GM12873 (cell line): Measurements from ENCODE around the gene UBE2D2.
A peak's percentile ranks its signal among the peaks of the same experiment; 100 is the strongest.

Source experiments
- TF ChIP-seq, protein P1 (sequence below): IDR thresholded peaks from 2 replicates; pipeline ENCODE4 v1.5.1; 2012; ENCODE audit warnings: low read depth, mild to moderate bottlenecking, moderate library complexity, low read length, control low read depth; ENCODE audit not compliant: insufficient read depth; ENCODE audit errors: missing control alignments

Gene UBE2D2

GRCh38 chr5:139657363-139658321, 96.5 kb downstream of the UBE2D2 start:
- TF ChIP-seq, protein P1, sequence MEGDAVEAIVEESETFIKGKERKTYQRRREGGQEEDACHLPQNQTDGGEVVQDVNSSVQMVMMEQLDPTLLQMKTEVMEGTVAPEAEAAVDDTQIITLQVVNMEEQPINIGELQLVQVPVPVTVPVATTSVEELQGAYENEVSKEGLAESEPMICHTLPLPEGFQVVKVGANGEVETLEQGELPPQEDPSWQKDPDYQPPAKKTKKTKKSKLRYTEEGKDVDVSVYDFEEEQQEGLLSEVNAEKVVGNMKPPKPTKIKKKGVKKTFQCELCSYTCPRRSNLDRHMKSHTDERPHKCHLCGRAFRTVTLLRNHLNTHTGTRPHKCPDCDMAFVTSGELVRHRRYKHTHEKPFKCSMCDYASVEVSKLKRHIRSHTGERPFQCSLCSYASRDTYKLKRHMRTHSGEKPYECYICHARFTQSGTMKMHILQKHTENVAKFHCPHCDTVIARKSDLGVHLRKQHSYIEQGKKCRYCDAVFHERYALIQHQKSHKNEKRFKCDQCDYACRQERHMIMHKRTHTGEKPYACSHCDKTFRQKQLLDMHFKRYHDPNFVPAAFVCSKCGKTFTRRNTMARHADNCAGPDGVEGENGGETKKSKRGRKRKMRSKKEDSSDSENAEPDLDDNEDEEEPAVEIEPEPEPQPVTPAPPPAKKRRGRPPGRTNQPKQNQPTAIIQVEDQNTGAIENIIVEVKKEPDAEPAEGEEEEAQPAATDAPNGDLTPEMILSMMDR = no peak

DNA sequence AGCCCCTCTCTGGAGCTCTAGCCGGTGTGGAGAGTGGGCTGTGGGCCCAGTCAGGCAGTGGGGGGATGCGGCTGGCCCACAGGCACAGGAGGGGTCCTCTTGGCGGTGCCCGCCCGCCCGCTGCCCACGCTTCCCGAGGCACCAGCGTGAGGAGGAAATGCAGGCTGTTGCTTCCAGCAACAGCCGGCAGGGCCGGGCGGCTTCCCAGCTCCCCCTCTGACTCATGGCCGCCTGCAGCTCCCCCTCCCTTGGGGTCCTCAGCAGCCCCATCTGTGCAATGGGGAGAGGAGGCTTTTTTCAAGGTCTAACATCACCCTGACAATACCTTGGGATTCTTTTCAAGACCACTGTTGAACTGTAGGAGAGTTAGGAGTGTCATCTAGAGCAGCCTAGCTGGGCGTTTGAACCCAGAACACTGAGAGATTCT, 97.4 kb downstream of the UBE2D2 start:
- TF ChIP-seq, protein P1 = peak; percentile 20

- TF ChIP-seq, protein P1 = no peak
Observed at GRCh38 chr5:139658928-139659667, 98.0 kb downstream of the UBE2D2 start.

GRCh38 chr5:139659695-139660101, 98.6 kb downstream of the UBE2D2 start:
- TF ChIP-seq, protein P1 = no peak

GRCh38 chr5:139660105-139660922, 99.2 kb downstream of the UBE2D2 start:
- TF ChIP-seq, protein P1 = no peak

DNA sequence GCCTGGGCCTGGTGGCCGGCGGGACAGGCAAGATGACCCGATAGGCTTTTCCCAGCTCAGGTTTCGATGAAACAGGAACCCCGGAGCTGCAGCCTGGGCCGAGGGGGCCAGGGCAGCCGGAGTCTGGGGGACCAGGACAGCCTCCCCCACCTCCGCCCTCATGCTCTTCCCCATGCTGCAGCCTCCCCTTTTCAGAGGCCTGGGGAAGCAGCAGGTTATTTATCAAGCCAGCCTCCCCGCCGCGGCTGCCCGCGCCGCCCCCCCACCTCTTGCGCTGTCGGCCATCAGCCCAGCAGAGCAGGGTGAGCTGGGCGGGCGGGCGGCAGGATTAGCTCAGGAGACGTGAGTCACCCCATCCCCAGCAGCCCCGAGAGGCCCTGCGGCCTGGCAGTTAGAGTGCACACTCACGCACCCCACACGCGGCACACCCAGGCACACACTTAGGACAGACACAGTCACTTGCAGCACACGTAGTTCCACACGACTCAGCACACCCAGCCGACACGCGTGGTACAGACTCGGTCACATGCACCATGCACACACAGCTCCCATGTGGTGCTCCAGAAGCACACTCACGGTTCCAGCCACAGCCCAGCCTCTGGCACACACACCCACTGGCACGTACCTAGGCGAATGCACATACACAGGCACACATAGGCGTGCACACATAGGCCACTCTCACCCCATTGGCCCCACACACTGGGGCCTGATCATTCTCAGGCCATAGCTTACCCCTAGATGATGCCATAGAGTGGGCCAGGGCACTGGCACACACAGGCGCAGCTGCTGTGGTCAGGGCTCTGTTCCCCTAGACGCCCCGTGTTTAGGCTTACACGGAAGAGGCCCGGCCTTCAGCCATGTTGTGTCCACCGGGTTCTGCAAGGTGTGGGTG, 100.0 kb downstream of the UBE2D2 start:
- TF ChIP-seq, protein P1 = no peak
